ENCODE measurements around the gene IVNS1ABP.

DNA sequence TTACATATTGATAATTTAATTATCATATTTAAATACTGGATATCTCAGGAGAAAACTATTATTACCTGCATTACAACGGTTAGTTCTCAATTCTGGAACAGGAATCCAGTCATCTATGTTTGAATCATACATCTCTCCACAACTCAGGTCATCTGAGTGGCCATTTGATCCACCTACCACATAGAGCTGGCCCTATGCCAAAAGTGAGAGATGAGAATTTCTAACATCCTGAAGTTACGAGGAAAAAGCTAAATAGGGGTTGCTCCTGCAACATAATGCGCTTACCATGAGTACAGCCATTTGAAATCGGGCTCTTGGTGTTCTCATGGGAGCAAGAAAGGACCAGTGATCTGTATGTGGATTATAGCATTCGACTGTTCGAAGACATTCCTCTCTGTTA lies 16.9 kb downstream of the IVNS1ABP start:
- TF ChIP-seq GABPA (IDR thresholded peaks at IDR 0.05 in 1 of 2, conservative IDR thresholded peaks at IDR 0.05 in 1 of 2) = no peak
- TF ChIP-seq CTCF (IDR thresholded peaks at IDR 0.05; ENCODE audit: low read depth, low read length, missing input control) = no peak
- TF ChIP-seq, protein P1, sequence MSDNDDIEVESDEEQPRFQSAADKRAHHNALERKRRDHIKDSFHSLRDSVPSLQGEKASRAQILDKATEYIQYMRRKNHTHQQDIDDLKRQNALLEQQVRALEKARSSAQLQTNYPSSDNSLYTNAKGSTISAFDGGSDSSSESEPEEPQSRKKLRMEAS (IDR thresholded peaks at IDR 0.05) = no peak
- no peak for TF ChIP-seq YY1 (IDR thresholded peaks at IDR 0.05)
- TF ChIP-seq, protein P2, sequence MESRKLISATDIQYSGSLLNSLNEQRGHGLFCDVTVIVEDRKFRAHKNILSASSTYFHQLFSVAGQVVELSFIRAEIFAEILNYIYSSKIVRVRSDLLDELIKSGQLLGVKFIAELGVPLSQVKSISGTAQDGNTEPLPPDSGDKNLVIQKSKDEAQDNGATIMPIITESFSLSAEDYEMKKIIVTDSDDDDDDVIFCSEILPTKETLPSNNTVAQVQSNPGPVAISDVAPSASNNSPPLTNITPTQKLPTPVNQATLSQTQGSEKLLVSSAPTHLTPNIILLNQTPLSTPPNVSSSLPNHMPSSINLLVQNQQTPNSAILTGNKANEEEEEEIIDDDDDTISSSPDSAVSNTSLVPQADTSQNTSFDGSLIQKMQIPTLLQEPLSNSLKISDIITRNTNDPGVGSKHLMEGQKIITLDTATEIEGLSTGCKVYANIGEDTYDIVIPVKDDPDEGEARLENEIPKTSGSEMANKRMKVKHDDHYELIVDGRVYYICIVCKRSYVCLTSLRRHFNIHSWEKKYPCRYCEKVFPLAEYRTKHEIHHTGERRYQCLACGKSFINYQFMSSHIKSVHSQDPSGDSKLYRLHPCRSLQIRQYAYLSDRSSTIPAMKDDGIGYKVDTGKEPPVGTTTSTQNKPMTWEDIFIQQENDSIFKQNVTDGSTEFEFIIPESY (IDR thresholded peaks at IDR 0.05) = no peak
- TF ChIP-seq, protein P3, sequence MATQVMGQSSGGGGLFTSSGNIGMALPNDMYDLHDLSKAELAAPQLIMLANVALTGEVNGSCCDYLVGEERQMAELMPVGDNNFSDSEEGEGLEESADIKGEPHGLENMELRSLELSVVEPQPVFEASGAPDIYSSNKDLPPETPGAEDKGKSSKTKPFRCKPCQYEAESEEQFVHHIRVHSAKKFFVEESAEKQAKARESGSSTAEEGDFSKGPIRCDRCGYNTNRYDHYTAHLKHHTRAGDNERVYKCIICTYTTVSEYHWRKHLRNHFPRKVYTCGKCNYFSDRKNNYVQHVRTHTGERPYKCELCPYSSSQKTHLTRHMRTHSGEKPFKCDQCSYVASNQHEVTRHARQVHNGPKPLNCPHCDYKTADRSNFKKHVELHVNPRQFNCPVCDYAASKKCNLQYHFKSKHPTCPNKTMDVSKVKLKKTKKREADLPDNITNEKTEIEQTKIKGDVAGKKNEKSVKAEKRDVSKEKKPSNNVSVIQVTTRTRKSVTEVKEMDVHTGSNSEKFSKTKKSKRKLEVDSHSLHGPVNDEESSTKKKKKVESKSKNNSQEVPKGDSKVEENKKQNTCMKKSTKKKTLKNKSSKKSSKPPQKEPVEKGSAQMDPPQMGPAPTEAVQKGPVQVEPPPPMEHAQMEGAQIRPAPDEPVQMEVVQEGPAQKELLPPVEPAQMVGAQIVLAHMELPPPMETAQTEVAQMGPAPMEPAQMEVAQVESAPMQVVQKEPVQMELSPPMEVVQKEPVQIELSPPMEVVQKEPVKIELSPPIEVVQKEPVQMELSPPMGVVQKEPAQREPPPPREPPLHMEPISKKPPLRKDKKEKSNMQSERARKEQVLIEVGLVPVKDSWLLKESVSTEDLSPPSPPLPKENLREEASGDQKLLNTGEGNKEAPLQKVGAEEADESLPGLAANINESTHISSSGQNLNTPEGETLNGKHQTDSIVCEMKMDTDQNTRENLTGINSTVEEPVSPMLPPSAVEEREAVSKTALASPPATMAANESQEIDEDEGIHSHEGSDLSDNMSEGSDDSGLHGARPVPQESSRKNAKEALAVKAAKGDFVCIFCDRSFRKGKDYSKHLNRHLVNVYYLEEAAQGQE (IDR thresholded peaks at IDR 0.05) = no peak
- no peak for TF ChIP-seq TAF1 (conservative IDR thresholded peaks at IDR 0.05)
- TF ChIP-seq FOXA1 (IDR thresholded peaks at IDR 0.05) = no peak
- TF ChIP-seq ATF3 (IDR thresholded peaks at IDR 0.05) = no peak
- no peak for TF ChIP-seq SP1 (IDR thresholded peaks at IDR 0.05)
- no peak for TF ChIP-seq RAD21 (IDR thresholded peaks at IDR 0.05)
- no peak for TF ChIP-seq RXRA (IDR thresholded peaks at IDR 0.05)
- no peak for TF ChIP-seq NR2F2 (IDR thresholded peaks at IDR 0.05)
- no peak for TF ChIP-seq EGR1 (IDR thresholded peaks at IDR 0.05; ENCODE audit: low read depth in 2 of 2)
